DOHH2 (cell line): ENCODE data around the gene PKP3.

Experiments used
- CTCF ChIP-seq: fragments of 200-600 bp; sonication (generic); IDR thresholded peaks from one replicate; pipeline ENCODE4 v1.5.1; 2014; ENCODE audit warnings: antibody characterized with exemption, mild to moderate bottlenecking, low read depth, low read length; ENCODE audit not compliant: poor library complexity, severe bottlenecking
- EZH2phosphoT487 ChIP-seq: fragments of 200-600 bp; sonication (generic); IDR thresholded peaks from 2 replicates; pipeline ENCODE4 v1.6.1; 2017; ENCODE audit warnings: borderline replicate concordance, mild to moderate bottlenecking, antibody characterized with exemption, low read length, moderate library complexity, mixed read lengths

- no peak for TF ChIP-seq CTCF
- no peak for TF ChIP-seq EZH2phosphoT487
These were observed 31.3 kb downstream of the PKP3 start for GRCh38 chr11:425301-425700.
